Measurements from ENCODE around the gene ENC1. TPM values are rescaled to one million over a fixed set of nuclear protein-coding genes. Genes with fewer than 3 reads are reported as not detected.

Gene ENC1
- total RNA-seq, 1 experiment from 2014 or later = 38.8 TPM

GRCh38 chr5:74669821-74670220 is 29.3 kb upstream of the ENC1 start:
- ChIA-PET POLR2A (ENCODE audit: unreplicated experiment) (no interaction called here), CTCF (no interaction called here)
- H3K36me3 ChIP-seq (ENCODE audit: low read depth) = no peaks in the 10 kb centered on the region
- H3F3A ChIP-seq (ENCODE audit: insufficient read depth, low read depth) = no peaks in the 10 kb centered on the region
- intact Hi-C loops (cut with micrococcal nuclease; ENCODE audit: unreplicated experiment) = loop anchor here (5.0 to 10.0 kb wide), 2 partner anchors 232 to 665 kb away; partner anchors contain the start of gene HMGCR
- no peak overlapping the region for H3K4me3 ChIP-seq
- peaks cover 9% of the 10 kb centered on the region; the same call in 1 of the 2 replicates for H3K4me1 ChIP-seq (replicated peaks; ENCODE audit: insufficient read depth)
- H3K4me2 ChIP-seq = no peak overlapping the region
- no peaks in the 10 kb centered on the region for H4K20me1 ChIP-seq (ENCODE audit: insufficient read depth)
- H3K27ac ChIP-seq = no peak overlapping the region
- peaks cover 12% of the 10 kb centered on the region; the same call in 1 of the 2 replicates for H3K9me3 ChIP-seq (ENCODE audit: insufficient read depth, low read depth)
- H3K27me3 ChIP-seq (ENCODE audit: insufficient read depth, low read depth) = no peaks in the 10 kb centered on the region
- no TSS peak for BruUV-seq (replicated peaks)
- H3K9me2 ChIP-seq (ENCODE audit: insufficient read depth) = no peaks in the 10 kb centered on the region
- H2AFZ ChIP-seq = no peak overlapping the region
- no peak for DNase-seq
- no peak for TF ChIP-seq CTCF (conservative IDR thresholded peaks at IDR 0.05)
- H3K79me2 ChIP-seq (ENCODE audit: low read depth) = no peaks in the 10 kb centered on the region

GRCh38 chr5:74667396-74667795 is 26.9 kb upstream of the ENC1 start:
- CTCF ChIA-PET = interaction anchor here (0.5 to 0.7 kb wide), 2 partner anchors 17 to 201 kb away, joined by 3 to 4 read pairs; no protein-coding TSS in a partner anchor

DNA sequence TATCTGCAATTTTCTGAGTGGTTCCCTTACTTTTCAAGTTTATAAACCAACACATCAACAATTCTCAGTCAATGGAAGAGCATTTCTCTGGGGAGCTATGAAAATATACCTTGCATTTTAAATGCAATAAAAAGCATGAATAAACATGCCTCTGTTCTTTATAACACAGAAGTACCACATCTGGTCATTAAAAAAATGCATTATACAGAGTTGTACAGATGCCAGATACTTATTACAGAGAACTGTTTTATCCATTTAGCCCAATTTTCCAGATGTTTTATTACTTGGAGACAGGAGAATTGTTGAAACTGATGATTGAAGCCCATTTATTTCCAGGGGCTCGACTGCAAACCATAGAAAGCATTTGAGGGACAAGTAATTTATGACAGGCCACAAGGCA is 25.3 kb upstream of the ENC1 start:
- intact Hi-C loops (cut with micrococcal nuclease; ENCODE audit: unreplicated experiment) = no loop called here
- H3K27me3 ChIP-seq (ENCODE audit: insufficient read depth, low read depth) = no peaks in the 10 kb centered on the region

More at GRCh38 chr5:74667396-74667795, 26.9 kb upstream of the ENC1 start:
- Histone ChIP-seq H3F3A (ENCODE audit: insufficient read depth, low read depth) (no peaks in the 10 kb centered on the region), H3K4me1 (replicated peaks; ENCODE audit: insufficient read depth) (no peaks in the 10 kb centered on the region), H3K4me2 (no peak overlapping the region), H2AFZ (no peak overlapping the region), H3K4me3 (no peak overlapping the region), H3K9me3 (ENCODE audit: insufficient read depth, low read depth) (peaks cover 12% of the 10 kb centered on the region; the same call in 1 of the 2 replicates), H3K27ac (no peak overlapping the region), H4K20me1 (ENCODE audit: insufficient read depth) (no peaks in the 10 kb centered on the region), H3K27me3 (ENCODE audit: insufficient read depth, low read depth) (no peaks in the 10 kb centered on the region), H3K79me2 (ENCODE audit: low read depth) (no peaks in the 10 kb centered on the region), H3K36me3 (ENCODE audit: low read depth) (no peaks in the 10 kb centered on the region), H3K9me2 (ENCODE audit: insufficient read depth) (no peaks in the 10 kb centered on the region)
- no peak for DNase-seq
- POLR2A ChIA-PET (ENCODE audit: unreplicated experiment) = no interaction called here
- no TSS peak for BruUV-seq (replicated peaks)
- TF ChIP-seq CTCF (conservative IDR thresholded peaks at IDR 0.05) (no peak), EZH2 (IDR thresholded peaks at IDR 0.05; ENCODE audit: low read depth) (no peak)
- intact Hi-C loops (cut with micrococcal nuclease; ENCODE audit: unreplicated experiment) = no loop called here

More for the DNA sequence above, 25.3 kb upstream of the ENC1 start:
- TF ChIP-seq CTCF (conservative IDR thresholded peaks at IDR 0.05) = no peak
- TF ChIP-seq EZH2 (IDR thresholded peaks at IDR 0.05; ENCODE audit: low read depth) = no peak
- ChIA-PET POLR2A (ENCODE audit: unreplicated experiment) (interaction anchor here (0.7 kb wide), 1 partner anchor 1143 kb away, joined by 5 read pairs; no protein-coding TSS in a partner anchor), CTCF (no interaction called here)
- no peaks in the 10 kb centered on the region for H3F3A ChIP-seq (ENCODE audit: insufficient read depth, low read depth)
- H3K36me3 ChIP-seq (ENCODE audit: low read depth) = no peaks in the 10 kb centered on the region
- H2AFZ ChIP-seq = no peak overlapping the region
- no peaks in the 10 kb centered on the region for H4K20me1 ChIP-seq (ENCODE audit: insufficient read depth)
- H3K79me2 ChIP-seq (ENCODE audit: low read depth) = no peaks in the 10 kb centered on the region
- no TSS peak for BruUV-seq (replicated peaks)
- H3K9me2 ChIP-seq (ENCODE audit: insufficient read depth) = no peaks in the 10 kb centered on the region
- peaks cover 12% of the 10 kb centered on the region; the same call in 1 of the 2 replicates for H3K9me3 ChIP-seq (ENCODE audit: insufficient read depth, low read depth)
- DNase-seq = no peak
- no peak overlapping the region for H3K4me3 ChIP-seq
- no peak overlapping the region for H3K4me2 ChIP-seq
- H3K4me1 ChIP-seq (replicated peaks; ENCODE audit: insufficient read depth) = no peaks in the 10 kb centered on the region
- no peak overlapping the region for H3K27ac ChIP-seq

Measured in PC-9 (cell line).